ENCODE results near the gene IDH2.

IDH2 gene

GRCh38 chr15:90104551-90104950 lies 2.3 kb upstream of the IDH2 start:
- no peak for TF ChIP-seq CTCF (IDR thresholded peaks at IDR 0.05; ENCODE audit: low read depth, low read length, missing control alignments)
- in situ Hi-C loops (cut with HindIII; ENCODE audit: low sequenced_read_pairs): loop anchor here (5.0 kb wide), 1 partner anchor 38 kb away; no protein-coding TSS in a partner anchor
- H3K4me3 ChIP-seq (ENCODE audit: low read depth, low read length): no peak overlapping the region
- no peak for DNase-seq (ENCODE audit: low read depth)

- TF ChIP-seq CTCF (IDR thresholded peaks at IDR 0.05; ENCODE audit: low read depth, low read length, missing control alignments): no peak
- in situ Hi-C loops (cut with HindIII; ENCODE audit: low sequenced_read_pairs): loop anchor here (5.0 kb wide), 1 partner anchor 38 kb away; no protein-coding TSS in a partner anchor
Observed at GRCh38 chr15:90103701-90104329, 1.5 kb upstream of the IDH2 start.

GRCh38 chr15:90101130-90101968 lies 919 bp downstream of the IDH2 start:
- in situ Hi-C loops (cut with HindIII; ENCODE audit: low sequenced_read_pairs): loop anchor here (5.0 kb wide), 1 partner anchor 41 kb away; no protein-coding TSS in a partner anchor
- H3K4me3 ChIP-seq (ENCODE audit: low read depth, low read length): peak overlapping the region; percentile 67
- DNase-seq (ENCODE audit: low read depth): no peak
- TF ChIP-seq CTCF (IDR thresholded peaks at IDR 0.05; ENCODE audit: low read depth, low read length, missing control alignments): no peak

More at GRCh38 chr15:90103701-90104329, 1.5 kb upstream of the IDH2 start:
- no peak for DNase-seq (ENCODE audit: low read depth)
- H3K4me3 ChIP-seq (ENCODE audit: low read depth, low read length): no peak overlapping the region

GRCh38 chr15:90099868-90100831 lies 2.1 kb downstream of the IDH2 start:
- in situ Hi-C loops (cut with HindIII; ENCODE audit: low sequenced_read_pairs): loop anchor here (5.0 kb wide), 1 partner anchor 42 kb away; no protein-coding TSS in a partner anchor
- DNase-seq (ENCODE audit: low read depth): peak; percentile 39
- peak overlapping the region; percentile 1 for H3K4me3 ChIP-seq (ENCODE audit: low read depth, low read length)
- TF ChIP-seq CTCF (IDR thresholded peaks at IDR 0.05; ENCODE audit: low read depth, low read length, missing control alignments): no peak

- no peak overlapping the region for H3K4me3 ChIP-seq (ENCODE audit: low read depth, low read length)
- no peak for DNase-seq (ENCODE audit: low read depth)
Observed at GRCh38 chr15:90099072-90099867, 3.0 kb downstream of the IDH2 start.

More at GRCh38 chr15:90099072-90099867, 3.0 kb downstream of the IDH2 start:
- no peak for TF ChIP-seq CTCF (IDR thresholded peaks at IDR 0.05; ENCODE audit: low read depth, low read length, missing control alignments)
- in situ Hi-C loops (cut with HindIII; ENCODE audit: low sequenced_read_pairs): no loop called here
